ENCODE results near the gene CDH10. TPM values are rescaled to one million over a fixed set of nuclear protein-coding genes. Genes with fewer than 3 reads are reported as not detected.

CDH10 gene
- total RNA-seq, 1 donor: 2.2 TPM

- no peak for DNase-seq (ENCODE audit: low read depth)
- H3K4me3 ChIP-seq (ENCODE audit: low read depth, low read length): no peak overlapping the region
- TF ChIP-seq CTCF (IDR thresholded peaks at IDR 0.05; ENCODE audit: insufficient read depth, low read depth, low read length): no peak
Observed at GRCh38 chr5:24645483-24645882, 705 bp upstream of the CDH10 start.

- no peak for DNase-seq (ENCODE audit: low read depth)
- H3K4me3 ChIP-seq (ENCODE audit: low read depth, low read length): no peak overlapping the region
- TF ChIP-seq CTCF (IDR thresholded peaks at IDR 0.05; ENCODE audit: insufficient read depth, low read depth, low read length): no peak
Observed at GRCh38 chr5:24643880-24644279, 898 bp downstream of the CDH10 start.

- H3K4me3 ChIP-seq (ENCODE audit: low read depth, low read length): no peak overlapping the region
- TF ChIP-seq CTCF (IDR thresholded peaks at IDR 0.05; ENCODE audit: insufficient read depth, low read depth, low read length): no peak
- DNase-seq (ENCODE audit: low read depth): no peak
Observed at GRCh38 chr5:24643156-24643555, 1.6 kb downstream of the CDH10 start.

GRCh38 chr5:24642022-24642421 lies 2.8 kb downstream of the CDH10 start:
- H3K4me3 ChIP-seq (ENCODE audit: low read depth, low read length): no peak overlapping the region
- peak; percentile 2 for DNase-seq (ENCODE audit: low read depth)
- TF ChIP-seq CTCF (IDR thresholded peaks at IDR 0.05; ENCODE audit: insufficient read depth, low read depth, low read length): no peak

- no peak overlapping the region for H3K4me3 ChIP-seq (ENCODE audit: low read depth, low read length)
- DNase-seq (ENCODE audit: low read depth): no peak
- TF ChIP-seq CTCF (IDR thresholded peaks at IDR 0.05; ENCODE audit: insufficient read depth, low read depth, low read length): no peak
Observed at GRCh38 chr5:24635209-24635608, 9.6 kb downstream of the CDH10 start.

GRCh38 chr5:24633715-24634325 lies 11.0 kb downstream of the CDH10 start:
- TF ChIP-seq CTCF (IDR thresholded peaks at IDR 0.05; ENCODE audit: insufficient read depth, low read depth, low read length): peak; percentile 54
- DNase-seq (ENCODE audit: low read depth): peak; percentile 28
- H3K4me3 ChIP-seq (ENCODE audit: low read depth, low read length): no peak overlapping the region

GRCh38 chr5:24632353-24632752 lies 12.4 kb downstream of the CDH10 start:
- no peak overlapping the region for H3K4me3 ChIP-seq (ENCODE audit: low read depth, low read length)
- DNase-seq (ENCODE audit: low read depth): no peak
- no peak for TF ChIP-seq CTCF (IDR thresholded peaks at IDR 0.05; ENCODE audit: insufficient read depth, low read depth, low read length)
